Transverse colon (tissue), 4 donors: ENCODE results near the gene KRT81. TPM values are rescaled to one million over a fixed set of nuclear protein-coding genes. Genes with fewer than 3 reads are reported as not detected.
A peak's percentile ranks its signal among the peaks of the same experiment; 100 is the strongest.
"Not testable (repeated sequence)": the region's sequence is repeated elsewhere in the genome, so short reads cannot be mapped to it uniquely, and the experiment has no call there.

ENCODE experiments used
- DNase-seq: peaks from one replicate; pipeline ENCODE4 v3.0.0-alpha.2; 2019
- H3K27ac ChIP-seq, 4 donors: fragments of 200-600 bp; sonication (generic); 2 replicates each; pipeline ENCODE4 v1.5.1; 2016 to 2018; ENCODE audit warnings: inconsistent platforms in 4 of 4
- H3K27me3 ChIP-seq: fragments of 200-600 bp; sonication (generic); 2 replicates; pipeline ENCODE4 v1.5.1; 2017; ENCODE audit warnings: inconsistent platforms
- H3K36me3 ChIP-seq, 4 donors: fragments of 200-600 bp; sonication (generic); 2 replicates each; pipeline ENCODE4 v1.5.1; 2017 to 2019; ENCODE audit warnings: inconsistent platforms in 4 of 4
- H3K4me1 ChIP-seq, 4 donors: fragments of 200-600 bp; sonication (generic); 2 replicates each; pipeline ENCODE4 v1.5.1; 2017 to 2020; ENCODE audit warnings: inconsistent platforms in 4 of 4
- H3K4me3 ChIP-seq, 4 donors: fragments of 200-600 bp; sonication (generic); 1 replicate in 1 of 4; 2 replicates in 3 of 4; pipeline versions ENCODE4 v1.5.1 to v1.6.1; 2017 to 2019; ENCODE audit warnings: inconsistent platforms in 4 of 4
- H3K9me3 ChIP-seq, 2 donors: fragments of 200-600 bp; sonication (generic); 2 replicates each; pipeline ENCODE4 v1.5.1; 2017 to 2019; ENCODE audit warnings: inconsistent platforms in 2 of 2
- CTCF ChIP-seq, 5 experiments: fragments of 200-600 bp in 3 of 5; fragments of 450-650 bp in 2 of 5; sonication (generic) in 3 of 5; IDR thresholded peaks; 1 replicate in 2 of 5; 2 replicates in 3 of 5; pipeline ENCODE4 v1.5.1; 2016 to 2017; ENCODE audit warnings: antibody characterized with exemption in 5 of 5, inconsistent platforms in 3 of 5, mild to moderate bottlenecking in 2 of 5, moderate library complexity in 1 of 5
- EP300 ChIP-seq: sonication (generic); formaldehyde crosslinking; IDR thresholded peaks from one replicate; pipeline ENCODE4 v1.6.1; 2017; ENCODE audit warnings: antibody characterized with exemption, low read depth
- POLR2A ChIP-seq: fragments of 450-650 bp; IDR thresholded peaks from one replicate; pipeline ENCODE4 v1.6.1; 2016; ENCODE audit warnings: antibody characterized with exemption, mild to moderate bottlenecking, moderate library complexity
- POLR2AphosphoS5 ChIP-seq, 3 donors: sonication (generic); formaldehyde crosslinking; IDR thresholded peaks; one replicate each; pipeline ENCODE4 v1.6.1; 2016; ENCODE audit warnings: antibody characterized with exemption in 3 of 3
- WGBS, 2 donors: methylation state at CpG; one replicate each; pipeline ENCODE4 v1.1.5; 2018; ENCODE audit warnings: low coverage in 1 of 2; 5-methylcytosine and 5-hydroxymethylcytosine counted together
- in situ Hi-C, 4 donors: fragments of 200-750 bp; cut with MboI; loops; one replicate each; pipeline versions ENCODE4 v1.15.0 to v1.15.1; 2017; ENCODE audit warnings: low sequenced_read_pairs in 3 of 4, low pct_ligation_motif_present in 1 of 4, low pct_unique_long_range_greater_than_20kb in 1 of 4
- intact Hi-C: fragments of 100-400 bp; cut with DNase I; formaldehyde crosslinking; loops from one replicate; pipeline ENCODE4 v1.15.1; 2023; ENCODE audit warnings: low total_unique reads
- total RNA-seq, 4 donors: library from RNA; depleted of rRNA; stranded (reverse); fragments of >200 nt; gene quantifications; one replicate each; pipeline ENCODE4 v1.1.0, GENCODE V29; 2016

The KRT81 gene
- total RNA-seq, 4 donors from 2014 or later: not detected

- no peak for DNase-seq
- no peaks in the 10 kb centered on the region for H3K36me3 ChIP-seq
- no peaks in the 10 kb centered on the region for H3K9me3 ChIP-seq
- H3K27ac ChIP-seq: no peak overlapping the region
- intact Hi-C loops (no loop called here), in situ Hi-C loops (no loop called here)
- peaks cover 0 to 7% (median 6%) of the 10 kb centered on the region in 4 donors for H3K4me1 ChIP-seq
- WGBS, 2 donors: 67 to 72% methylated on average over 8 to 9 of the region's 9 CpGs
- no peak overlapping the region for H3K4me3 ChIP-seq
- TF ChIP-seq POLR2A (no peak), POLR2AphosphoS5 (IDR thresholded peaks at IDR 0.05) (no peak), CTCF (IDR thresholded peaks at IDR 0.05) (no peak), EP300 (no peak)
- peaks cover 50% of the 10 kb centered on the region for H3K27me3 ChIP-seq
These were observed 30.8 kb downstream of the KRT81 start for GRCh38 chr12:52260361-52261207.

GRCh38 chr12:52259657-52260243, 31.6 kb downstream of the KRT81 start:
- TF ChIP-seq CTCF (IDR thresholded peaks at IDR 0.05): no peak
- no peak for DNase-seq
- intact Hi-C loops (no loop called here), in situ Hi-C loops (no loop called here)
- peaks cover 54% of the 10 kb centered on the region for H3K27me3 ChIP-seq
- H3K4me1 ChIP-seq: peaks cover 0 to 7% (median 6%) of the 10 kb centered on the region in 4 donors
- H3K4me3 ChIP-seq: no peak overlapping the region
- WGBS, 2 donors: 73 to 81% methylated on average over 4 to 6 of the region's 6 CpGs
- no peak overlapping the region for H3K27ac ChIP-seq
- no peaks in the 10 kb centered on the region for H3K9me3 ChIP-seq
- H3K36me3 ChIP-seq: no peaks in the 10 kb centered on the region

- intact Hi-C loops: no loop called here
- 12% methylated on average over 45 of the region's 72 CpGs; no CpG with 5 or more reads in 1 of the 2 donors for WGBS, 2 donors
- peak overlapping the region in 1 of 4 donors; percentile 22 for H3K4me3 ChIP-seq
- H3K36me3 ChIP-seq: no peaks in the 10 kb centered on the region
- H3K27ac ChIP-seq: no peak overlapping the region
- peaks cover 54% of the 10 kb centered on the region for H3K27me3 ChIP-seq
- peaks cover 0 to 7% (median 6%) of the 10 kb centered on the region in 4 donors for H3K4me1 ChIP-seq
- TF ChIP-seq CTCF (IDR thresholded peaks at IDR 0.05) (no peak), EP300 (no peak), POLR2A (no peak)
- in situ Hi-C loops: no loop called here
- DNase-seq: no peak
- no peaks in the 10 kb centered on the region for H3K9me3 ChIP-seq
These were observed 32.9 kb downstream of the KRT81 start for GRCh38 chr12:52258335-52258901.

- 68 to 85% methylated on average over 4 to 13 of the region's 13 CpGs for WGBS, 2 donors
- in situ Hi-C loops, H3K27ac ChIP-seq, intact Hi-C loops, DNase-seq, H3K36me3 ChIP-seq, H3K9me3 ChIP-seq, H3K4me1 ChIP-seq, H3K4me3 ChIP-seq: not testable (repeated sequence)
- H3K27me3 ChIP-seq: peaks cover 54% of the 10 kb centered on the region
These were observed 33.4 kb downstream of the KRT81 start for GRCh38 chr12:52257922-52258321.
